Measurements from ENCODE around the gene FBXL22.

GRCh38 chr15:63586790-63587189 lies 10.4 kb upstream of the FBXL22 start:
- TF ChIP-seq CTCF (IDR thresholded peaks at IDR 0.05; ENCODE audit: insufficient read depth, low read length) (no peak), GABPA (IDR thresholded peaks at IDR 0.05; ENCODE audit: low read depth) (no peak), POLR2AphosphoS5 (IDR thresholded peaks at IDR 0.05; ENCODE audit: low read depth) (no peak)
